NCI-H1048 (cell line): ENCODE measurements around the gene GRIA2.

ENCODE experiments used
- DNase-seq: peaks from one replicate; lab custom pipeline; 2025; lab: John Stamatoyannopoulos, UW

Gene GRIA2

DNA sequence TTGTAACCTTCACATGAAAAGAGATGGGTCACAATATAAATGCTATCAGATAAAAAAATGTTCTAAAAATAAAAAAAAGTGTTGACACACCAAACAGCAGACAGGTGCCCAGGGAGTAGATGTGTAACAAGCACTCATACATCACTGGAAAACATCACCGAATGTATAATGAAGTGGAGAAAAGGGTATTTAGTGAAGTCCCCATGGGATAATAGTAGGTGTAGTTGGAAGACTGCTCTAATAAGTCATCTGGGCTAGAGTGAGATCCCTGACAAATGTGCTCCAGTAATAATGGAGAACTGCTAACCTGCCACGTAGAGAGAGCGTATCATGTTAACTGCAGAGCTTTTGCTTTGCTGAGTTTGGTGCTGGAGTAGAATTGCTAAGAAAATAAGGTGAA, 152.0 kb downstream of the GRIA2 start:
- no peak for DNase-seq

GRCh38 chr4:157389741-157390140, 169.2 kb downstream of the GRIA2 start:
- no peak for DNase-seq

DNA sequence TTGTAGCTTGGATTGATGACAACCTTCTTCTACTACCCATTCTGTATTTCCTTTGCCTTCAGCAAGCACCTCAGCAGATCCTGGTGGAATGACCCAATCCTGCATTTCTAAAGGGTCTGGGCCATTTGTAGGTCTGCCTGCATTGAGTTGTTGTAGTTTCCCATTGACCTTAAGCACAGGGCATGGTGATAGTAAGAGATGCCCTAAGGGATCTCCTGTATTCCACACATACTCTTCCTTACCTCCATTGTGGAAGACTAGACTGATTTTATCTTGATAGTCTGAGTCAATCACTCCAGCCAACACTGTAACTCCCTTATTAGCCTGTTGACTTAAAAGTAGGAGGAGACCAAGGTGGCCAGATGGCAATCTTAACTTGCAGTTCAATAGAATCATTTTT, 184.5 kb downstream of the GRIA2 start:
- DNase-seq = no peak
